AG09319 (cell line): ENCODE measurements around the gene RGS17.

Source experiments
- DNase-seq: peaks from one replicate; pipeline ENCODE4 v3.0.0-alpha.2; 2010; ENCODE audit warnings: low read depth; ENCODE audit errors: extremely low read depth
- TF ChIP-seq, protein P1 (sequence below): IDR thresholded peaks from 2 replicates; pipeline ENCODE4 v1.5.1; 2011; ENCODE audit warnings: low read depth, mild to moderate bottlenecking, inconsistent platforms, low read length, moderate library complexity

Gene RGS17

GRCh38 chr6:153056308-153056707, 74.8 kb downstream of the RGS17 start:
- TF ChIP-seq, protein P1, sequence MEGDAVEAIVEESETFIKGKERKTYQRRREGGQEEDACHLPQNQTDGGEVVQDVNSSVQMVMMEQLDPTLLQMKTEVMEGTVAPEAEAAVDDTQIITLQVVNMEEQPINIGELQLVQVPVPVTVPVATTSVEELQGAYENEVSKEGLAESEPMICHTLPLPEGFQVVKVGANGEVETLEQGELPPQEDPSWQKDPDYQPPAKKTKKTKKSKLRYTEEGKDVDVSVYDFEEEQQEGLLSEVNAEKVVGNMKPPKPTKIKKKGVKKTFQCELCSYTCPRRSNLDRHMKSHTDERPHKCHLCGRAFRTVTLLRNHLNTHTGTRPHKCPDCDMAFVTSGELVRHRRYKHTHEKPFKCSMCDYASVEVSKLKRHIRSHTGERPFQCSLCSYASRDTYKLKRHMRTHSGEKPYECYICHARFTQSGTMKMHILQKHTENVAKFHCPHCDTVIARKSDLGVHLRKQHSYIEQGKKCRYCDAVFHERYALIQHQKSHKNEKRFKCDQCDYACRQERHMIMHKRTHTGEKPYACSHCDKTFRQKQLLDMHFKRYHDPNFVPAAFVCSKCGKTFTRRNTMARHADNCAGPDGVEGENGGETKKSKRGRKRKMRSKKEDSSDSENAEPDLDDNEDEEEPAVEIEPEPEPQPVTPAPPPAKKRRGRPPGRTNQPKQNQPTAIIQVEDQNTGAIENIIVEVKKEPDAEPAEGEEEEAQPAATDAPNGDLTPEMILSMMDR = no peak
- DNase-seq = no peak

DNA sequence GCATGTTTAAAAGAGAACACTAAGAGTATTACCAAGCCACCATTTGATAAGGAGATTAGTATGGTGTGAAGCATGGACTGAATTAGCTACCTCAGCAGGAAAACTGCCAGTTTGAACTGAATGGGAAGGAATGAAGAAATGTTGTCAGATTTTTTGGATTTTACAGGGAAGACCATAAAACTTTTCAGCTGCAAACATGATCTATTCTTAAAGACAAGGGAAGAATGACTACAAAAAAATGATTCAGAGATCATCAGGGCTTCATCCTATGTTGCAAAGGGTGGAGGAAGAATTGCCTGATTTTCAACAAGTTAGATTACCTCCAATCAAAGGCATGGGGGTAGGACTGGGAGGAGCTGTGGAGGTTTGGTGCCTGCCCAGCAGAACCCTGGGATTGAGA, 79.3 kb downstream of the RGS17 start:
- TF ChIP-seq, protein P1 = no peak
- DNase-seq = no peak

GRCh38 chr6:153048631-153049030, 82.5 kb downstream of the RGS17 start:
- TF ChIP-seq, protein P1 = no peak
- no peak for DNase-seq

GRCh38 chr6:153047386-153047785, 83.7 kb downstream of the RGS17 start:
- TF ChIP-seq, protein P1 = no peak
- no peak for DNase-seq

DNA sequence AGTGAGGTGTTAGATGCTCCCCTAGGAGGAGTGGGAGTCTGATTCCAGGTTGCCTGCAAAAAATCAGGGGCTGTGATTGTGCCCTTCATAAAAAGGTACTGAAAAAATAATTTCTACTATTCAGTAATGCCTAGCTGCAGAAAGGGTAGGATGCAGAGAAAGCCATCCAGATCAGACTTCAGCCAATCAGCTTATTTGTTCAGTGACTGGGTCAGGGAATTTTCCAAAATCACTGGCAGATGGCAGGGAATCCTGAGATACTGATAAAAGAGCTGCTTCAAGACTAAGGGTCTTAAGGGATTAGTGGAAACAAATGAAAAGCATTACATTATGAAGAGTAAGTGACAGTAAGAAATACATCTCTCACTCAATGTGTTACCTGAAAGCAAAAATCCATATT, 85.8 kb downstream of the RGS17 start:
- TF ChIP-seq, protein P1 = no peak
- DNase-seq = no peak

DNA sequence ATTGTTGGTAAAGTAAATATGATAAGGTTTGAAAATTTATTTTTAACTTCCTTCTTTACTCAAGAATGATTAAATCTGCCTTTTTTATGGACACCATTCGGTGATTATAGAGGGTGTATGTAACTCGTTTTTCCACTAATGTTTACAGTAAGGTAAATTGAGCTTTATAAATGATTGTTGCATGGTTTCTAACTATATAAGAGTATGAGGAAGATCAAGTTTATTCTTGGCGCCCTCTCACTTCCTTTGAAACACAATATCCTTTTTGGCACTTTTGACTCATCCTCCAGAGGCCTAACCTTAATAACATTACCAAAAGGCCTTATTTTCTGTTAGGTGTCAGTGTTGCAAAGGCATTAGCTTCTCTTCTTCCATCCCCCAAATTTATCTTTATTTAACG, 86.8 kb downstream of the RGS17 start:
- TF ChIP-seq, protein P1 = no peak
- no peak for DNase-seq

GRCh38 chr6:153043719-153044118, 87.4 kb downstream of the RGS17 start:
- no peak for DNase-seq
- TF ChIP-seq, protein P1 = no peak
